T-helper 1 cell (primary cell): ENCODE measurements around the gene TRPV6.

Experiments
- DNase-seq, 5 donors: peaks; one replicate each; pipeline ENCODE4 v3.0.0-alpha.2; 2012 to 2020

TRPV6 gene

GRCh38 chr7:142882338-142882678 lies 3.2 kb downstream of the TRPV6 start:
- no peak for DNase-seq

- no peak for DNase-seq
These were observed 3.8 kb downstream of the TRPV6 start for GRCh38 chr7:142881586-142882337.

- peak in 4 of 5 donors; percentile 25 to 45 (median 35) for DNase-seq
These were observed 4.6 kb downstream of the TRPV6 start for GRCh38 chr7:142880876-142881505.

- no peak for DNase-seq
These were observed 6.5 kb downstream of the TRPV6 start for GRCh38 chr7:142879060-142879459.

GRCh38 chr7:142878315-142878714 lies 7.2 kb downstream of the TRPV6 start:
- no peak for DNase-seq

- DNase-seq = no peak
These were observed 8.3 kb downstream of the TRPV6 start for GRCh38 chr7:142876991-142877910.

- no peak for DNase-seq
These were observed 9.1 kb downstream of the TRPV6 start for GRCh38 chr7:142876236-142876960.

GRCh38 chr7:142875456-142875855 lies 10.1 kb downstream of the TRPV6 start:
- DNase-seq = no peak

GRCh38 chr7:142874837-142875236 lies 10.7 kb downstream of the TRPV6 start:
- no peak for DNase-seq

GRCh38 chr7:142874409-142874808 lies 11.1 kb downstream of the TRPV6 start:
- no peak for DNase-seq

GRCh38 chr7:142873871-142874270 lies 11.7 kb downstream of the TRPV6 start:
- no peak for DNase-seq

GRCh38 chr7:142873281-142873784 lies 12.2 kb downstream of the TRPV6 start:
- DNase-seq = peak in 1 of 5 donors; percentile 19

GRCh38 chr7:142872106-142872675 lies 13.4 kb downstream of the TRPV6 start:
- no peak for DNase-seq

- no peak for DNase-seq
These were observed 14.1 kb downstream of the TRPV6 start for GRCh38 chr7:142871260-142872105.

GRCh38 chr7:142870566-142871259 lies 14.8 kb downstream of the TRPV6 start:
- DNase-seq = no peak

- DNase-seq = no peak
These were observed 15.4 kb downstream of the TRPV6 start for GRCh38 chr7:142870147-142870559.

- no peak for DNase-seq
These were observed 16.1 kb downstream of the TRPV6 start for GRCh38 chr7:142869434-142869833.

GRCh38 chr7:142868986-142869415 lies 16.5 kb downstream of the TRPV6 start:
- no peak for DNase-seq

GRCh38 chr7:142868188-142868985 lies 17.2 kb downstream of the TRPV6 start:
- no peak for DNase-seq
